CD14-positive monocyte (primary cell): ENCODE measurements around the gene SNRPD3. TPM values are rescaled to one million over a fixed set of nuclear protein-coding genes. Genes with fewer than 3 reads are reported as not detected.
"Not testable (repeated sequence)": the region's sequence is repeated elsewhere in the genome, so short reads cannot be mapped to it uniquely, and the experiment has no call there.

Experiments
- DNase-seq, 3 donors: peaks; one replicate each; pipeline ENCODE4 v3.0.0-alpha.2; 2011 to 2022
- H2AFZ ChIP-seq: 2 replicates; pipeline ENCODE4 v1.6.0; 2012; ENCODE audit warnings: mild to moderate bottlenecking, low read depth, low read length, inconsistent platforms; ENCODE audit not compliant: insufficient read depth, poor library complexity, severe bottlenecking
- H3K27ac ChIP-seq, 2 donors: 1 replicate in 1 of 2; 2 replicates in 1 of 2; pipeline ENCODE4 v1.5.1; 2012 to 2013; ENCODE audit warnings: low read length in 2 of 2, control low read depth in 1 of 2, inconsistent platforms in 1 of 2, low read depth in 1 of 2, mild to moderate bottlenecking in 1 of 2
- H3K27me3 ChIP-seq, 2 donors: one replicate each; pipeline versions ENCODE4 v1.6.0 to v1.6.1; 2011 to 2013; ENCODE audit warnings: low read length in 2 of 2; ENCODE audit not compliant: control insufficient read depth in 2 of 2, insufficient read depth in 2 of 2
- H3K36me3 ChIP-seq, 2 donors: replicated peaks in 1 of 2; 1 replicate in 1 of 2; 2 replicates in 1 of 2; pipeline versions ENCODE4 v1.5.1 to v1.6.1; 2012 to 2013; ENCODE audit warnings: low read length in 2 of 2, control low read depth in 1 of 2, inconsistent platforms in 1 of 2, mild to moderate bottlenecking in 1 of 2; ENCODE audit not compliant: insufficient read depth in 2 of 2, control insufficient read depth in 1 of 2
- H3K4me1 ChIP-seq, 2 donors: 1 replicate in 1 of 2; 2 replicates in 1 of 2; pipeline versions ENCODE4 v1.5.1 to v1.6.1; 2012 to 2013; ENCODE audit warnings: low read length in 2 of 2, control low read depth in 1 of 2, inconsistent platforms in 1 of 2, mild to moderate bottlenecking in 1 of 2, moderate library complexity in 1 of 2; ENCODE audit not compliant: insufficient read depth in 2 of 2, control insufficient read depth in 1 of 2
- H3K4me2 ChIP-seq: replicated peaks from 2 replicates; pipeline ENCODE3; 2012; ENCODE audit warnings: low read length, moderate library complexity, mild to moderate bottlenecking; ENCODE audit not compliant: poor library complexity, severe bottlenecking; ENCODE audit errors: extremely low read depth
- H3K4me3 ChIP-seq, 3 experiments: fragments of 200-600 bp in 1 of 3; sonication (generic) in 1 of 3; replicated peaks in 1 of 3; 1 replicate in 2 of 3; 2 replicates in 1 of 3; pipeline ENCODE4 v1.5.1; 2011 to 2013; ENCODE audit warnings: low read length in 3 of 3, mild to moderate bottlenecking in 3 of 3, control low read depth in 2 of 3, low read depth in 2 of 3, inconsistent platforms in 1 of 3, moderate library complexity in 1 of 3
- H3K79me2 ChIP-seq: 2 replicates; pipeline ENCODE4 v1.6.0; 2012; ENCODE audit warnings: mild to moderate bottlenecking, control low read depth, inconsistent platforms, low read length, moderate library complexity; ENCODE audit not compliant: insufficient read depth
- H3K9ac ChIP-seq: 2 replicates; pipeline ENCODE4 v1.6.0; 2017; ENCODE audit warnings: low read length, mild to moderate bottlenecking; ENCODE audit not compliant: insufficient read depth, poor library complexity, severe bottlenecking
- H3K9me3 ChIP-seq, 2 donors: replicated peaks in 1 of 2; 1 replicate in 1 of 2; 2 replicates in 1 of 2; pipeline versions ENCODE4 v1.5.1 to v1.6.1; 2012 to 2013; ENCODE audit warnings: low read length in 2 of 2, control low read depth in 1 of 2; ENCODE audit not compliant: control insufficient read depth in 1 of 2, insufficient read depth in 1 of 2
- H4K20me1 ChIP-seq: 2 replicates; pipeline ENCODE4 v1.6.0; 2012; ENCODE audit warnings: mild to moderate bottlenecking, low read length, control low read depth, moderate library complexity; ENCODE audit not compliant: insufficient read depth
- H3K27ac Mint-ChIP-seq, 7 donors: one replicate each; pipeline ENCODE4 v1.8.0; 2020; ENCODE audit warnings: mild to moderate bottlenecking in 7 of 7, mixed read lengths in 7 of 7, moderate library complexity in 6 of 7, inconsistent platforms in 2 of 7
- H3K27me3 Mint-ChIP-seq, 3 donors: one replicate each; pipeline ENCODE4 v1.8.0; 2021 to 2022; ENCODE audit warnings: low read depth in 3 of 3, mild to moderate bottlenecking in 3 of 3, mixed read lengths in 3 of 3, moderate library complexity in 3 of 3, inconsistent platforms in 1 of 3
- H3K36me3 Mint-ChIP-seq, 2 donors: one replicate each; pipeline ENCODE4 v1.8.0; 2020; ENCODE audit warnings: mixed read lengths in 2 of 2, inconsistent platforms in 1 of 2, mild to moderate bottlenecking in 1 of 2
- H3K4me1 Mint-ChIP-seq: one replicate; pipeline ENCODE4 v1.8.0; 2020; ENCODE audit warnings: mild to moderate bottlenecking, mixed read lengths
- H3K4me3 Mint-ChIP-seq, 2 donors: one replicate each; pipeline ENCODE4 v1.8.0; 2020; ENCODE audit warnings: mild to moderate bottlenecking in 2 of 2, mixed read lengths in 2 of 2, moderate library complexity in 1 of 2
- H3K9me3 Mint-ChIP-seq, 7 donors: one replicate each; pipeline ENCODE4 v1.8.0; 2020 to 2022; ENCODE audit warnings: mixed read lengths in 7 of 7, mild to moderate bottlenecking in 6 of 7, moderate library complexity in 6 of 7, inconsistent platforms in 2 of 7
- CTCF ChIP-seq: fragments of 200-600 bp; IDR thresholded peaks from one replicate; pipeline ENCODE4 v1.8.0; 2022; ENCODE audit warnings: antibody characterized with exemption, mild to moderate bottlenecking
- WGBS: methylation state at CpG from one replicate; pipeline ENCODE4 v1.1.5; 2013; ENCODE audit warnings: missing lambda C conversion rate; ENCODE audit not compliant: insufficient coverage; 5-methylcytosine and 5-hydroxymethylcytosine counted together
- intact Hi-C, 2 donors: fragments of 100-400 bp; cut with micrococcal nuclease; formaldehyde crosslinking; loops; one replicate each; pipeline versions ENCODE4 v1.15.0 to v1.15.1; 2023
- polyA plus RNA-seq, 3 donors: library from polyadenylated mRNA; depleted of rRNA in 1 of 3; unstranded in 2 of 3; stranded (reverse) in 1 of 3; fragments of 300-500 nt in 2 of 3; fragments of >200 nt in 1 of 3; fragmentation: Illumina TruSeq in 2 of 3; gene quantifications; 1 replicate in 2 of 3; 2 replicates in 1 of 3; pipeline ENCODE4 v1.2.3, GENCODE V29; 2012 to 2021

SNRPD3 gene
- polyA plus RNA-seq, 3 donors = 71.8 to 115 (median 80.9) TPM

- TF ChIP-seq CTCF = no peak
- Histone ChIP-seq H3K27ac (peak overlapping the region; percentile 64 to 73), H3K27me3 (no peaks in the 10 kb centered on the region), H4K20me1 (peaks cover 66% of the 10 kb centered on the region), H3K79me2 (peaks cover 75% of the 10 kb centered on the region), H3K4me2 (no peak overlapping the region), H3K4me1 (peaks cover 34 to 43% of the 10 kb centered on the region in 2 donors), H3K4me3 (no peak overlapping the region), H3K36me3 (peaks cover 32 to 49% of the 10 kb centered on the region in 2 donors), H3K9me3 (no peaks in the 10 kb centered on the region), H3K9ac (peak overlapping the region; percentile 30), H2AFZ (no peak overlapping the region)
- 60% methylated on average over 5 of the region's 6 CpGs for WGBS
- Mint-ChIP-seq H3K36me3 (peaks cover 48 to 60% of the 10 kb centered on the region in 2 donors), H3K27me3 (peaks cover 2 to 3% (median 2%) of the 10 kb centered on the region in 3 donors), H3K27ac (peak overlapping the region; percentile 74 to 99 (median 92)), H3K4me3 (peak overlapping the region in 1 of 2 donors; percentile 32), H3K4me1 (peaks cover 46% of the 10 kb centered on the region), H3K9me3 (no peaks in the 10 kb centered on the region)
- intact Hi-C loops = no loop called here
- no peak for DNase-seq
These were observed 4.8 kb upstream of the SNRPD3 start for GRCh38 chr22:24550902-24551435.

- intact Hi-C loops, H3K27me3 Mint-ChIP-seq, H3K9me3 ChIP-seq, H3K4me3 ChIP-seq, H2AFZ ChIP-seq, H3K4me2 ChIP-seq, H3K9me3 Mint-ChIP-seq, H3K4me3 Mint-ChIP-seq, DNase-seq, H3K27me3 ChIP-seq: not testable (repeated sequence)
- H3K27ac ChIP-seq = peak overlapping the region in 1 of 2 donors; percentile 98
- H3K9ac ChIP-seq = peak overlapping the region; percentile 98
- H3K36me3 Mint-ChIP-seq = peaks cover 35 to 47% of the 10 kb centered on the region in 2 donors
- H3K4me1 Mint-ChIP-seq = peaks cover 62% of the 10 kb centered on the region
- 96% methylated on average over 6 of the region's 10 CpGs for WGBS
- H3K36me3 ChIP-seq = peaks cover 22 to 38% of the 10 kb centered on the region in 2 donors
- peaks cover 46 to 57% of the 10 kb centered on the region in 2 donors for H3K4me1 ChIP-seq
- peaks cover 72% of the 10 kb centered on the region for H4K20me1 ChIP-seq
- H3K27ac Mint-ChIP-seq = peak overlapping the region in 5 of 7 donors; percentile 30 to 99 (median 68)
- peaks cover 92% of the 10 kb centered on the region for H3K79me2 ChIP-seq
These were observed 3.1 kb upstream of the SNRPD3 start for GRCh38 chr22:24552503-24553286.
